GM19455 (cell line): ENCODE results near the gene BOD1L2.

Experiments
- ATAC-seq: cut with Tn5 transposase; IDR thresholded peaks from one replicate; pipeline ENCODE4 v1.9.1; 2021; ENCODE audit not compliant: unreplicated experiment

Gene BOD1L2

GRCh38 chr18:57149531-57149930 lies 2.6 kb downstream of the BOD1L2 start:
- ATAC-seq, result no peak

GRCh38 chr18:57150081-57150480 lies 3.2 kb downstream of the BOD1L2 start:
- no peak for ATAC-seq

GRCh38 chr18:57150828-57151227 lies 3.9 kb downstream of the BOD1L2 start:
- ATAC-seq, result no peak

- no peak for ATAC-seq
These were observed 7.4 kb downstream of the BOD1L2 start for GRCh38 chr18:57154191-57154830.

DNA sequence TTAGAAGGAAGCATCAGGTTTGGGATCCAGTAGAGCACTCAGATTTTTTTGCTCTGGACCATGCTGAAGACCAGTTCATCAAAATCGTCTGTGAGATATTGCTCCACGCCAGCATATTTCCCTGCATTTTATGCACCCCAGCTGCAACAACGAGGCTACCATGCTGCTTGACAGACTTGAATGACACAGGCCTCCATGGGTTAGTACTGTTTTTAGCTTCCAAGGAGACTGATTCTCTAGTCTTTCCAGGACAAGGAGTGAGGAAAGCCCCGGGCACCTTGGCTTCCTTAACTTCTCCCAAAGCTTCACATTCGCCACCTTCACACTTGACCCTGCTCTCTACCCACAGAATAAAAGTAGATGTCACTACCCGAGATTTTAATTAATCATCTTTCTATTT lies 17.5 kb downstream of the BOD1L2 start:
- ATAC-seq, result no peak

GRCh38 chr18:57167617-57168308 lies 20.9 kb downstream of the BOD1L2 start:
- no peak for ATAC-seq

GRCh38 chr18:57171026-57171425 lies 24.1 kb downstream of the BOD1L2 start:
- ATAC-seq, result no peak

- ATAC-seq, result no peak
These were observed 28.6 kb downstream of the BOD1L2 start for GRCh38 chr18:57175532-57175931.

DNA sequence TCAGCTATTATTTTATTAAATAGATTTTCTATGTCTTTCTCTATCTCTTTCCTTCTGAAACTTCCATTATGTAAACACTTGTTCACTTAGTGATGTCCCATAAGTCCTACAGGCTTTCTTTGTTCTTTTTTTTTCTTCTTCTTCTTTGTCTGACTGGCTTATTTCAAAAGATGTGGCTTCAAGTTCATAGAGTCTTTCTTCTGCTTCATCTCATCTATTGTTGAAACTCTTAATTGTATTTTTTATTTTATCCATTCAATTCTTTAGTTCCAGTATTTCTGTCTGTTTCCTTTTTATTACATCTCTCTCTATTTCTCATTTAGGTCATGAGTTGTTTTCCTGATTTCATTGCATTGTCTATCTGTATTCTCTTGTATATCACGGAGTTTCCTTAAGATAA lies 38.5 kb downstream of the BOD1L2 start:
- ATAC-seq, result no peak

DNA sequence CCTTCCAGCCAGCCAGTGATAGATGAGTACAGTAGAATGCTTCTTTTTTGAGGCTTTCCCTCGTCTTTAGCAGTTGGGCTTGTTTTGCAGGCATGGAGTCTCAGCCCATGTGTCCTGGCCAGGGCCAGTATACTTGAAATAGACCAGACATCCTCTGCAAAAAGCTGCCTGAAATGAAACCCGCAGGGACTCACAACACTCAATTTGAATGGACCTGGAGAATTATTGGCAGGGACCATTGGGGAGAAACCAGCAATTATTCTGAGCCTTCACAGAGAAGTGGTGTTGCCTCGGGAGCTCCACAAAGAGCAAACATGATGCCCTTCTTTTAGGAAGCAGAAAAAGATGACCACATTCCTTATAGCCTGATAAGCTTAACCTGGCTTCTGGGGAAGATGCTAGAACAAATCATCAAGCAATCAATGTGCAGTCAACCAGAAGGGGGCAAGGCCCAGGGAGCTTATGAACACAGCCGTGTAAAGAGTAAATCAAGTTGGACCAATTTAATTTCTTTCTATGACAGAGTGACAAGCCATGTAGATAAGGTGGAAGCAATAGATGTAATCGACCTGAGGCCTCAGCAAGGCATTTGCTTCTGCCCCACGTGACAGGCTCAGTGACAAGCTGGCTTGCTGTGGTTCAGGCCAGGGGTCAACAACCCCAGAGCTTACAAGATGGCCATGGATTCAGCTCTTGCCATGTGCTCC lies 42.1 kb downstream of the BOD1L2 start:
- ATAC-seq, result no peak

DNA sequence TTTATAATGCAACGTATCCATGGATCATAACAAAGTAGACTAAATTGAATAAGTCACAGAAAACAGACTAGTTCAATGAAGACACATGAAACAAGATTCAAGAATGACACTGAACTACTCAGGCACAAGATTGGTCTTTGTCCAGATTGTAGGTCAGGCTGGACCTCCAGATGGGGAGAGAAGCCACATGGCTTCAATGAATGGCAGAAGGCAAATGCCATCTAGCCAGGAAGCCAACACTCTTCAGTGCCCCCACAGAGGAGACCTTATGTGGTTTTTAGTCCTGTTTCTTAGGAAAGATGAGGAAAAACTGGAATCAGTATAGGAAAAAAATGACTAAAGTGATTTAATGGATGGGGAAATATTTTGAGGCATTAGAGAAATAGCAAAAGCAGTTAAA lies 43.1 kb downstream of the BOD1L2 start:
- no peak for ATAC-seq

DNA sequence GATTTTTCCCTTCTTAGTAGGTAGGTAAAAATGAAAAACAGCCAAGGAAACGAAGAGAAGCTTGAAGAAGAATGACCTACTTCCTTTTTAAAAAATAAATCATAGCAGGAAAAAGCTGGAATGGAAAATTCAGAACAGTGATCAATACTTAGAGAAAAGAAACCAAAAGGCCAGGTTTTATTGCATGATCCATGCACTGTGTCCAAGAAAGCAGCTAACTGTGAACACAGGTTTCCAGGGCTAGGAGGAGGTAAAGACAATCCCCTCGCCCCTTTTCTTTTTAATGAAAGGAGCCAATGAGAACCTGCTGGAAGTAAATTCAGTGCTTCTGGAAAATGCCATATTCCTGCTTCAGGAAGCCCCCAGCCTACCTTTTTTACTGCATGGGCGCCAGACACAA lies 47.2 kb downstream of the BOD1L2 start:
- no peak for ATAC-seq

DNA sequence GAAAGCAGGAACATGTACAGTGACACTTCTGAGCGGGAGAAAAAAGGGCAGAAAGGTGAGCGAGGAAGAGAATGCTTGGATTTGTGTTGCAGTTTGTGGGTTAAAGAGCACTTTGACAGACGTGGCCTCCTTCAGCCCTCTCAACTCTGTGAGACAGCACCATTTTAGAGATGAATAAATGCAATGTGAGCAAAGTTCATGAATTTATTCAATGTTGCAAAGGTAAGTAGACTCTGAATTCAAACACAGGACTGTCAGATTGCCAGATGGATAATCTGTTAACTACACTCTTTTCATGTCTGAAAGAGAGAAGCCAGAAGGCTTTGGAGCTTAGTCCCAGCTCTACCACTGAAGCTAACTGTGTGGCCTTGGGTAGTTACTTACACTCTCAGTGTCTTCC lies 47.7 kb downstream of the BOD1L2 start:
- ATAC-seq, result no peak

DNA sequence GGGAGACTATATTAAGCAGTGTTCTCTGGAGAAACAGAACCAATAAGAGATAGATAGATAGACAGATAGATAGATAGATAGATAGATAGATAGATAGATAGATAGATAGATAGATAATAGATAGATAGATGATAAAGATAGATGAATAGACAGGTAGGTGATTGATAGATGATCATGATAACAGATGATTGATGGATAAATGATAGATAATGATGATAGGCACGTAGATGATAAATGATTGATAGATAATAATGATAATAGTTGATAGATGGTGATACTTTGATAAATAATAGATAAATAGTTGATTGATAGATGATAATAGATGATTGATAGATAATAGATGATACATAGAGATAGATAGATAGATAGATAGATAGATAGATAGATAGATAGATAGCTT lies 48.5 kb downstream of the BOD1L2 start:
- ATAC-seq, result no peak

DNA sequence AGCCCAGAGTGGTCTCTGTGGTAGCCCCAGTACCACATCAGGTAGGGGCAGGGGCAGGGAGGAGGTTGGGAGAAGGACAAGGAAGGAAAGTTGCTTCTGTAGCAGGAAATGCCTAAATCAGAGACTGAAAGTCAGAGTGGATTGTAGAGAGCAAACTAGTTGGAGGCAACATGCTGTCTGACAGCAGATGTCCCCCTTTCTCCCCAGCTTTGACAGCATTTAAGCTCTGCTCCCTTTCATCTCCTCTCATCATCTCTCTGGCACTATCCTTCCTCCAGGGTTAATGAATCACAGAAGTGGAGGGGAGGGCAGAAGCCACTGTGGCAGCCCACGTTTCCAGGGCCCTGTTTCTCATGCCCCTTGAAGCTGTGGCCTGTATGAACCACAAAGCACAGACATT lies 50.4 kb downstream of the BOD1L2 start:
- no peak for ATAC-seq

GRCh38 chr18:57198073-57198472 lies 51.2 kb downstream of the BOD1L2 start:
- no peak for ATAC-seq
